GM11168 (cell line): ENCODE results near the gene GRB10.
"Not testable (repeated sequence)": the region's sequence is repeated elsewhere in the genome, so short reads cannot be mapped to it uniquely, and the experiment has no call there.

ENCODE experiments used
- in situ Hi-C: fragments of 300-500 bp; cut with MboI; formaldehyde crosslinking; loops from one replicate; pipeline ENCODE4 v1.12.0; 2022; ENCODE audit warnings: low sequenced_read_pairs; ENCODE audit not compliant: unreplicated experiment

Gene GRB10

DNA sequence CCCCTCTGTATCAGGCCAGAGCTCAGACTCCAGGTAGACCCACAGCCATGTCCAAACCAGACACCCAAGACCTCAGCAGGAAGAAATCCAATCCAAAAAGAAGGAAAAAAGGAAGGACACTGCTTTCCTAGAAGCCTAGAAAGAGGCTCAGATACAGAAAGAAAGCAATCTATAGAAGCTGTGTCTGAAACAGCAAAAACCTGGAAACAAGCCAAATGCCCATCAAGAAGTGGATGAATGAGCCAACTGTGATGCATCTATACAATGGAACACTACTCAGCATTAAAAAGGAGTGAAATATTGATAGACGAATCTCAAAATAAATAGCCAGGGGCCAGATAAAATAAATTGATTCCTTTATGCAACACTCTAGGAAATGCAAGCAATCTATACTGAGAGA lies 31.6 kb downstream of the GRB10 start:
- in situ Hi-C loops = no loop called here

DNA sequence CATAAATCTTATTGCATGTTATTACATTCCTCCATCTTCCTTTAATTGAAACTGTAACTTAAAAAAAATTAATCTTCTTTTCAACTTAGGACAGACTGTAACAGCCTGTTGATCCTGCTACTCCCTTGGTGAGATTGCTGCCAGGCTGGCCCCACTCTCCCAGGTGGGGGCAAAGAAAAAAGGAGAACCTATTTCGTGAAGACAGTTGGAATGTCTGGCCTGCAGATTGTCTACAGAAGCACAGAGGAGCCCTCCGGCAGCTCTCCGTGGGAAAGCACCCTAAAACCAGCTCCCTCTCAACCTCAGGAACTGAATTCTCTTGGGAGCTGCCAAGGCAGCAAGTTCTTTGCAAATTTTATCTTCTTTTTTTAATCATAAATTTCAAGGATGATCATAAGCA lies 32.8 kb downstream of the GRB10 start:
- in situ Hi-C loops = no loop called here

DNA sequence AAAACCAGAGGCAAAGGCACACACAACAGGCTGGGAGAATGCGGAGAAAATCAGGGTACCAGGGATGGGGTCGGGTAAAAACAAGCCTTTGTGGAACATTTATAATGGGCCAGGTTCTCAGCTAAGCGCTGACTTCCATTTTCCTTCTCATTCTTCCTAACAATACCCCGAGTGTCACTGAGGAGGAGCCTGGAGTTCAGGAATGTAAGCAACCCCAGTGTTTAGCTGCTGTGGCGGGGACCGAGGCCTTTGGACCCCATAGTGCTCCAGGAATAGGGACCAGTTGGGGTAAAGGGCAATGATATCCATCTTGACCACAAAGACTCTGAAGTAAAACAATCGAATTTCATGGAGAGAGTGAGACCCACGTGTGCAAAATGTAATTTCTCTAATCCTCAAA lies 34.2 kb downstream of the GRB10 start:
- in situ Hi-C loops = no loop called here

DNA sequence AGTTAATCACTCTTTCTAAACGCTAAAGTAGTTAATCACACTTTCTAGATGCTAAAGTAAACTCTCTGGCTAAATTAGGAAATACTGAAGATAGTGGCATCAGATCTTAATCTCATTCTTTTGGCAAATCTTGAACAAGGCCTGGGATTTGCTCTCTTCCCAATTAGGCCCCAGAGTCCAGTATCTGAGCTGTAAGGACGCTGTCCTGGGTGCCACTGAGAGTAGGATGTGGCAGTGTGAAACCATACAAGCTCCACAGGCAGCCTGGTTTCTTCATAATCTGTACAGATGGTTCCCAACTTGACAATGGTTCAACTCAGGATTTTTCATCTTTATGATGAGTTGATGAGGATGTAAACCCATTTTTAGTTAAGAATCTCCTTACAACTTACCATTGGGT lies 36.9 kb downstream of the GRB10 start:
- in situ Hi-C loops = no loop called here

DNA sequence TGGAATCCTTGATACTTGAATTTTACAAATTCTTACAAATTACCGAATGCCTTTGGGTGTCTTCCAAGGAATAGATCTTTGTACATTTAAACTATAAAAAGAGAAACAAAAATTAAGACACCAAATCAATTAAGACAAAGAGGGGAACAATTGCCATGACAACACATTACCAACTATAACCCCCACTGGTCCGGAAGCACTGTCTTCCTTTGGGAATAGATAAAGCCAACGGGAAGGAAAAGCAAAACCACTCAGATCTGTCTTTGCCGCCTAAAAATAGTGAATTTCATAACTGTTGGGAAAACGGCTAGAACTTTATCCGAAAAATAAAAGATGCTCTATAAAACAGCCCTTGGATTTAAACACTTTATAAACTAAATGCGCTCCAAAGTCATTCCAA lies 37.4 kb downstream of the GRB10 start:
- in situ Hi-C loops = no loop called here

DNA sequence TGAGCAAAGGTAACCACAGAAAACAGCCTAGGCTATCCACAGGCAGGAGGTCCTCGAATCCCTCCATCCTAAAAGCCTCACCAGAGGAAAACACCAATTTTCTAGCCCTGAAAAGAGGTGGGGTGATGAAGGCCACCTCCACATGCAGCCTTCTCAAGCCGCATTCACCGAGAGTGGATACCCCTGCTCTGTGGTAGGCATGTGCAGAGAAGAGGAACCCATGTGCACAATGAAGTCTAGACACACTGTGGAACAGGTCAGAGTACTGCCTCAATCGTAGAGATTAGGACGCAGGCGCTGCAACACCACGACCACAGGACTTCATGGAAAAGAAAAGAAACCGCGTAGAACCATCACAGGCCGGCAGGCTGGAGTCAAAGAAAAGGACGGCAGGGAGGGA lies 38.8 kb downstream of the GRB10 start:
- in situ Hi-C loops = no loop called here

DNA sequence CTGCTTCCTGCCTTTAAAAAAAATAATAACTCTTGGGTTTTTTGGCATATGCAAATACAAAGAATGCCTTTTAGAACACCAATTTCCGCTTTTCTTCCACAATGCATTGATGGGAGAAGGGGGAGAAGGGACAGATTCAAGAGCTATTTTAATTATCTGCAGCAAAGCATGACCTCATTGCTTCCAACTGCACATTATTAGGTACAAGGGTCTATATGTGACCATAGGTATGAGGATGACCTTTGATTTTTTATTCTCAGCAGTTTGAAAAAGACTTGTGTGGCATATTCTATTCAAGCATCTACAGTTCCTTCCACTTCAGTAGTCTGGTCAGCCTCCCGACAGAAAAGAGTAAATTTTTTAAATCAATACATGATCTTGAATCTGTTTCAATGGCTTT lies 39.7 kb downstream of the GRB10 start:
- in situ Hi-C loops = no loop called here

DNA sequence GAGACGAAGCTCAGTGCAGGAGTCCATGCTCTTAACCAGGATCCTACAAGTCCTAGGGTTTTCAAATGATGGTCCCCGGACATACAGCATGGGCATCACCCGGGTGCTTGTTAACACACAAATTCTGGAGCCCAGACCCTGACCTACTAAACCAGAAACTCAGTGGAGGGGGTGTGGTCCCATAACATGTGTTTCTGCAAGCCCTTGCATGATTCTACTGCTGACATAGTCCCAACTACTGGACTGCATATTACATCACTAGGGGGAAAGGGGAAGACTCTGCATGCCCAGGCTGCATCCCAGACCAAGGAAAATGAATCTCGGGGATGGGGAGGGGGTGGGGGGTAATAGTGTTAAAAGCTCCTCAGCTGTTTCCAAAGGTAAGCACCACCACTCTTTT lies 40.3 kb downstream of the GRB10 start:
- in situ Hi-C loops = no loop called here

DNA sequence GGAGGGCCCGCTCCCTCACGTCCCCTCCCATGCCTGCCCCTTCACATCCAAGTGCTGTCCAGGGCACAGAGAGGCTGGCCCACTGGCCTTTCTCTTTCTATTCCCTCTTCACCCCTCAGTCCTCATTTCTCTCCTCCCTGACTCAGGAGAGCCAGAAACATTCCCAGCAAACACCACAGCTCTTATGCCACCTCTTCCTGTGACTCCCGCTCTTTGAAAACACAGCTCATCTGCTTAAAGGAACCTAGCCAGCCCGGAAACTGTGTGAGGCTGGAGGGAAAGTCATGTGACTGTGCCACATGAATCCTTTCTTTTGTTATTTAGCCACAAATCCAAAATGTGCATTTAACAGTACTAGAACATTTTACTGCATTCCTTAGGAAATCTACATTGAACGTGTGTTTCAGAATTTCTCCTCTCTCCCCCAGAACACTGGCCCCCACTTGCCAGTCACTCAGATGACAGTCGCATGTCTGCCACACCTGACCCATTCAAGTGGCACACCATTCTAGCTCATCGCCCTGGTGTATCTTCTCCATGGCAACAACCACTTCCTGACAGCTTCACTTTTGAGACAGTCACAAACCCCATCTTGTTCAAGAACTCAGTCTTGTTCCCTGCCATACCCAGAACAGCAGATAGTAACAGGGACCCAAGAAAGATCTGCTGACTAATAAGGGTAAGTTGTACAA lies 42.8 kb downstream of the GRB10 start:
- in situ Hi-C loops = no loop called here

DNA sequence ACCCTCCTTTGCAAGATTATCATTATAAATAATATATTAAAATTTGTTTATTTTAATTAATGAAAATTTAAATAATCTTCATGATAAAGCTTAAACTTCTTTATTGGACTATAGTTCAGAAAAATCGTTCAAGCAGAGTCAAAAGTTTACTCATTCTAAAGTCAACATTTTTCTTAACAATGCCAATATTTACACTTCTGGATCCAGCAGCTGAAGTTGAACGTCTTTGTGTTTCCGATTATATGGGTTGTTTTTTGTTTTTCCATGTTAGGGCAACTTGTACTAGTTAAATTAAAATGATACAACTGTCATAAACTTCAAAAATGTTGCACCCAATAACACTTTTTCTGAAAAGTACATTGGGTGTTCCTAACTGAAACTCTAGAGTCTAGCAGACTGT lies 43.8 kb downstream of the GRB10 start:
- in situ Hi-C loops = no loop called here

DNA sequence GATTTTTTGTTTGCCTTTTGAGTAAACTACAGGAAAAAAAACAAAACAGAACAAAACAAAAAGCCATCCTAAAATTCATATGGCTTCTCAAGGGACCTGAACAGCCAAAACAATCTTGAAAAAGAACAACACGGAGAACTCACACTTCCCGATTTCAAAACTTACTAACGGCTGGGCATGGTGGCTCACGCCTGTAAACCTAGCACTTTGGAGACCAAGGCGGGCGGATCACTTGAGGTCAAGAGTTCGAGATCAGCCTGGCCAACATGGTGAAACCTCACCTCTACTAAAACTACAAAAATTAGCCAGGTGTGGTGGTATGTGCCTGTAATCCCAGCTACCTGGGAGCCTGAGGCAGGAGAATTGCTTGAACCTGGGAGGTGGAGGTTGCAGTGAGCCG lies 46.9 kb downstream of the GRB10 start:
- in situ Hi-C loops = not testable (repeated sequence)

DNA sequence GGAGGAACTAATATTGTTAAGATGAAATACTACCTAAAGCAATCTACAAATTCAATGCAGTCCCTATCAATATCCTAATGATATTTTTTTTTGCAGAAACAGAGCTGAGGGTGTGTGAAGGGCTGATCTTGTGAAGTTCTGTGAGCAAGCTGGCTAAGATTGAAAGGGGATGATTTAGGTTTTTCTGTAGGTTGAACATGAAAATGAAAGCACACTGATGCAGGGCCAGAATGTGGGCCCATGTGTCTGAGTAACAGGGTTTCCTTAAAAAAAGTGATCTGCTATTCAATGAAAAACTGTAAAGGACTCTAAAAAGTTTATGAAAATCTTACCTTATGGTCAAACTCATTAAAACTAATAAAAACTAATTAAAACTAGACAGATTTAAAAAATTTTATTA lies 47.4 kb downstream of the GRB10 start:
- in situ Hi-C loops = no loop called here

DNA sequence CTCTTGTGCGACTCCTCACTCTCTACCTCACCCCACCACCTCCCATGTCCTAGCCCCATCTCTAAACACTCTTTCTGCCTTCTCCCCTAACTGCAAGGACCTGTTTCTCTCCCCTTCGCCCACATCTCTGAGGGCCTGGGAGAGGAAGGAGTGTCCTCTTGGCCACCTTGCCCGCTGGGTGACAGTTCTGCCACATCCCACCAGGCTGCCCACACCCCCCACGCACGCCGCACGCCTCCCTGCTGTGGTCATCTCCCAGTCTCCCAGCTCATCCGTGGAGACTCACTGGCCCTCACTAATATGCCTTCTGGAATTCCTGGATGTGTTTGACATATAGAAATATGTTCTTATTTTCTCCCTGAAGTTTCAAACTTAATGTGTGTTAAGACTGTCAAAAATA lies 48.5 kb downstream of the GRB10 start:
- in situ Hi-C loops = no loop called here

DNA sequence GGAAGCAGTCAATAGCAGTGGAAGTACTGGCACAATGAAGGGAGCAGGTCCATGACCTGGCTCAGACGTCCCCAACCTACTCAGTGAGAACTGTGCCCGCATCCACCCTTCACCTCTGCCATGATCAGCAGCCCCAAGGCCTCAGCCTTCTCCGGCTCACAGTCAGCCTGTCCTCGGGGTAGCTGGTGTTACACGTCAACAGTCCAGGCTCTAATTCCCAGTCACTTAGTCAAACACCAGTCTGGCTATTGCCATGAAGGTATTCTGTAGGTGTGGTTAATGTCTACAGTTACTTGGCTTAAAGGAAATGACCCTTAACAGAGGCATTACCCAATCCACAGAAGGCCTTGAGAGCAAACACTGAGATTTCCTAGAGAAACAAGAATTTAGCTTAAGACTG lies 49.1 kb downstream of the GRB10 start:
- in situ Hi-C loops = no loop called here

DNA sequence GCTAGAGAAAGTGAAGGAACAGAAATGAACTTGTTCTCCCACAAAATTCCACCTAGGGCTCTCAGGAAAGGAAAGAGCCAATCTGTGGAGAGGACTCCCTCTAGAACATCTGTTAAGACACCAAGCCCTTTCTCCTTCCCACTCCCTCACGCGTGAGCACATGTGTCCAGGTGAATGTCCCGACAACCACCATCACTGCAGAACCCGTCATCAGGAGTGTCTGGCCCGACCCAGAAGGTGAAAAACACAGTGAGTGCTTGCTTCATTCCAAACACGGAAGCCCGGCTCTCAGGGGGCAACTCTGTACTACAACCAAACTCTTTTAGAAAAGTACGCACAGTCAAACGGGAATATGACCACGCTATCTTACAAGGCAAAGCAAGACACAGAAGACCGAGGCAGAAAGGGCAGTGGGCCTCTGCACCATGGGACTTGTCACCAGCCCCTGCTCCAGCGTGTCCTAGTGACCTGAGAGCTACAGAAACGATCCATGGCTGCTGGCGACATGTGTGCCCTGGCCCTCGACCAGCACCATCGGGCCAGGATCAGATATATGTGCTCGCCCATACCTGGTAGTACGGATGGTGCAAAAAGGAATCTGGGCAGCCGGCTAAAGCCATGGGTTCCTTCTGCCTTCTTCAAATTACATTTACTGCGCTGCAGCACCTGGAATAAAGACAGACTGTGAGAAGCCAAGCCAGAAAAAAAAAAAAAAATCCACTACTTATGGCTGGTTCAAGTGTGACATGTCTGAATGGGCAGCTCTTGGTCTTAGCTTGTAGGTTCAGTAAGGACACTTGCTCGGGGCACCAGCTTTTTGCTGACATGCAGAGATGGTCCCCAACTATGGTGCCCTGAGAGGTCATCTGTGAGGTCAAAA lies 50.8 kb downstream of the GRB10 start:
- in situ Hi-C loops = no loop called here

DNA sequence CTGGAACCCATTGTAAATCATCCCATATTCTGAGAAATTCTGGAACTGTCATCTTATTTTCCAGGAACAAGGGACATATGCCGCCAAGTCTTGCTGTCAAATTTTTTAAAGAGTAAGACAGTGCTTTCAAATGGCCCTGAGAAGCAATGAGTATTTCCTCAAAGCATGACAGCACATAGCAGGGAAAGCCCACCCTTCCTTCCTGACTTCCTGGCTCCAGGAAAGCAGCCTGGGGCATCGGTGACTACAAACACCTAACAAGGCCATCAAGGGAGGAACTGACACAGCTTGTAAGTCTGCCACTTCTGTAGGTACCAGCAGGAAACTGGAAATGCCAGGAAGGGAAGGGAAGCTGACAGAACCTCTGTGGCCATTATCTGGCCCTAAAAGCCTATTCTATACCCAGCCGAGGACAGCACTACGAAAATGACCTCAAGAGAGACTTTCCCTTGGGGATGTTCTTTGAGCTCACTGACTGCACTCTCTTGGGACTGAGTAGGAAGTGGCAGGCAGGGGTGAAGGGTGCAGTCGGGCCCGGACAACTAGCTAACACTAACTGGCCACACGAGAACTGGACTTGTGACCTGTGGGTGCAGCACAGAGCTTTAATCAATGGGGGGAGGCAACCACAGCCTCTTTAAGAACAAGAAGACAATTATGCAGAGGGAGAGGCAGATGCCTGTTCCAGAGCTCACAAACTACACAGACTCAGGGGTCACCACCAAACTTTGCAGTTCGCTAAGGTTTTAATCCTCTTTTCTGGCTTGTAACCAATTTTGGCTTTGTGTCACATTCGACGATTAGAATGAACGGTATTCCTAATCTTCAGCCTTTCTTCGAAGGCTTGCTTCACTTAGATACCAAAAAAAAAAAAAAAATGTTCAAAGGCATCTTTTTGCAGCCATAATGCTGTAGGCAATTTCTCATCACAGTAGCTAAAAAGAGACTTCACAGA lies 52.0 kb downstream of the GRB10 start:
- in situ Hi-C loops = no loop called here

DNA sequence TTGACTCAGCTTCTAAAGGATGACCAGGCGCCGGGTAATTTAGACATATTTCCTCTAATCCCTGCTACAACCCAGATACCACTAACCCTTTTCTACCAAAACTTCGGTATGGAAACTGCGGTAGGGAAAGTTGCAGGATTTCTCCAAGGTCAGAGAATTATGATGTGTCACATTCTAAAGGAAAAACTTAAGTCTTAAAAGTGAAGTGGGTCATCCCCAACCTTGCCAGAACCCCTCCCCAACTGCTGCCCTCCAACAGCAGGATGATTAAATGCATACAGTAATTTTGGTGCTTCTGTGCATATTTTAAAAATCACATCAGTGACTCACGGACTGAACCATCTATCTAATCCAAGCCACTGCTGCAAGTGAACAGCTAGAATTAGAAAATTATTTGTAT lies 52.7 kb downstream of the GRB10 start:
- in situ Hi-C loops = no loop called here

DNA sequence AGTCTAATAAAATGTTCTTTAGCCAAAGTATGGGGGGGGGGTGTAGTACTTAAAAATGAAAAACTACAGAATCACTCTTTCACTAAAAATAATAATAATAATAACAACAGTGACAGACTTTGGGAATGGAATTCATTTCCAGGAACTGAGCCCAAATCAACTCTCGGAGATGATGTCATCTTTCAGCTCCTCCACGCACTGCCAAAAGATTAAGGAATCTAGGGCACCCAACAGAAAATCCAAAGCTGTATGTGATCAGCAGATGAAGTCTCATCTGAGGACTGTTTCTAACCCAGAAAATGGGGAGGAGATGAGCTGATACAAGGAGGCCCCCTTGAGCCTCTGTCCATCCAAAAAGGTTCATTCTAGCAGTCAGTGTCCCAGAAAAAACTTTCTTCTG lies 54.5 kb downstream of the GRB10 start:
- in situ Hi-C loops = no loop called here

DNA sequence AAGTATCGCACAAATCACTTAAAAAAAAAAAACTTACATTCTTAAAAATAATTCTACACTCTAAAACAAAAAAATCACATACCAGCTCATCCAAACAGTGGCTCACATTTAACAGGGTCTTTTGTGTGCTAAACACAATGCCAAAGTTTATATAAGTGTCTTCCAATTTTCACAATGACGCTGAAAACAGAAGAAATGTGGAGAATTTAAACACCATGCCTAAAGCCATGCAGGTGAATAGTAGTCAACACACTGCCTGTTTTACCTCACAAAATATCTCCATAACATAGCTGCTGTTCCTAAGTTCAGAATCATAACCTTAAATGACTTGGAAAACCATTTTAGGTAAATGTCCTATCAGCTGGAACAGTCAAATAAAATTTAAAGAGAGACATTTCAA lies 55.0 kb downstream of the GRB10 start:
- in situ Hi-C loops = no loop called here

DNA sequence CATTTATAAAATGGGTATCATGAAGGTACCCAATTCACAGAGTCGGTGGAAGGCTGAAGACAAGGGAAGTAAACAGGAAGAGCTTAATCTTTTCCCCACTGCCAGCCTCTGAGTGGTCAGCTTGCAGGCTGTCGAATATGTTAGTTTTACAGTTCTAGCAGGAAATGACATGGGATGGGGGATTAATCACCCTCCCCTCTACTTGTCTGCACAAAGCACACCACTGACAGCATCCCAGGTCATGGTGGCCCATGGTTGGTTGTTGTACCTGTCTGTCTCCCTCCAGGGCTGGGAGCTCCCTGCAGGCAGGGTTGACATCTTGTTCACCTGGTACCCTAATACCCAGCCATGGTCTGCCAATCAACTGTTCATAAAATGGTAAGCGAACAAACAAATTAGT lies 55.6 kb downstream of the GRB10 start:
- in situ Hi-C loops = no loop called here

DNA sequence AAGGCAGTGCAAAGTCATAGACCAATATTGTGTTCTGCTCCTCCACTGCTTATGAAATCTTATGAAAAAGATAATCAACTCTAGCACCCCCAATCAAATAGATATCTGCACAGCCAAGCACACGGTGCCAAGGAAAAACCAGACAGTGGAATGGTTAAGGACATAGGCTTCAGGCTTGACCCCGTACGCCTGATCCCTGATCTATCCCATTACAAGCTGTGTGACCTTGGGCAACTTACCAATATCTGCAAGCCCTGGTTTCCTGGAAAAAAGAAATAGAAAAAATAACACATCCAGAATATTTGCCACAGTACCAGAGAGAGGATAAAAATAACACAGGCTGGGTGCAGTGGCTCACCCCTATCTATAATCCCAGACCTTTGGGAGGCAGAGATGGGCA lies 56.9 kb downstream of the GRB10 start:
- in situ Hi-C loops = no loop called here
